Measurements from ENCODE around the gene NCKAP1. TPM values are rescaled to one million over a fixed set of nuclear protein-coding genes. Genes with fewer than 3 reads are reported as not detected.
A peak's percentile ranks its signal among the peaks of the same experiment; 100 is the strongest.

Gene NCKAP1
- polyA plus RNA-seq, 1 of the 3 experiments (the other 2 are of a cell fraction) = 64.0 TPM

GRCh38 chr2:182954789-182955188 lies 83.5 kb downstream of the NCKAP1 start:
- no peak overlapping the region for H2AFZ ChIP-seq (ENCODE audit: low read depth)
- H4K20me1 ChIP-seq (ENCODE audit: insufficient read depth) = no peaks in the 10 kb centered on the region
- DNase-seq = no peak
- H3K79me2 ChIP-seq (ENCODE audit: insufficient read depth) = peaks cover 16% of the 10 kb centered on the region; the same call in 1 of the 2 replicates
- ChIA-PET CTCF (interaction anchor here (0.6 to 2.0 kb wide), 3 partner anchors 25 to 170 kb away, joined by 3 to 9 read pairs (median 5); no protein-coding TSS in a partner anchor), POLR2A (no interaction called here)
- no peak overlapping the region; a peak in 1 of 4 replicates for H3K27ac ChIP-seq (ENCODE audit: low read depth in 2 of 2, low read length in 1 of 2)
- H3K9me2 ChIP-seq = no peaks in the 10 kb centered on the region
- H3K36me3 ChIP-seq (replicated peaks in 1 of 2; ENCODE audit: control insufficient read depth in 1 of 2, insufficient read depth in 2 of 2, low read length in 1 of 2) = peaks cover 60 to 71% of the 10 kb centered on the region in 2 experiments
- no peak overlapping the region for H3K4me3 ChIP-seq (ENCODE audit: low read depth in 2 of 2, low read length in 1 of 2)
- H3K9me3 ChIP-seq = no peaks in the 10 kb centered on the region
- no peak overlapping the region for H3K4me2 ChIP-seq
- H3K4me1 ChIP-seq (ENCODE audit: control insufficient read depth in 1 of 2, insufficient read depth in 2 of 2, low read depth in 1 of 2, low read length in 1 of 2) = peaks cover 0 to 12% of the 10 kb centered on the region in 2 experiments; a peak in 1 of 4 replicates
- H3F3A ChIP-seq (replicated peaks; ENCODE audit: insufficient read depth) = peaks cover 25% of the 10 kb centered on the region
- no peak for TF ChIP-seq EP300 (IDR thresholded peaks at IDR 0.05; ENCODE audit: borderline replicate concordance in 1 of 2, low read depth in 1 of 2, low read length in 1 of 2)
- no peak for TF ChIP-seq RXRA (IDR thresholded peaks at IDR 0.05; ENCODE audit: borderline replicate concordance, low read depth)
- TF ChIP-seq GABPA (IDR thresholded peaks at IDR 0.05; ENCODE audit: low read depth) = no peak
- TF ChIP-seq GATA2 (CRISPR knock-in tag; IDR thresholded peaks at IDR 0.05) = no peak
- no peak for TF ChIP-seq NFIC (IDR thresholded peaks at IDR 0.05; ENCODE audit: borderline replicate concordance)
- no peak for TF ChIP-seq MXI1 (IDR thresholded peaks at IDR 0.05; ENCODE audit: low read depth, low read length)
- no peak for TF ChIP-seq CTCF (IDR thresholded peaks at IDR 0.05)
- no peak for TF ChIP-seq FOXJ3 (CRISPR knock-in tag; IDR thresholded peaks at IDR 0.05)
- TF ChIP-seq RCOR1 (IDR thresholded peaks at IDR 0.05; ENCODE audit: low read length) = no peak
- no peak for TF ChIP-seq TEAD4 (IDR thresholded peaks at IDR 0.05; ENCODE audit: borderline replicate concordance, insufficient read depth)
- TF ChIP-seq SIN3A (IDR thresholded peaks at IDR 0.05; ENCODE audit: borderline replicate concordance, low read depth, low read length) = no peak
- TF ChIP-seq POLR2AphosphoS5 (IDR thresholded peaks at IDR 0.05; ENCODE audit: low read depth, low read length) = no peak
- TF ChIP-seq FOSL2 (IDR thresholded peaks at IDR 0.05; ENCODE audit: borderline replicate concordance, low read depth) = no peak
- H3K9ac ChIP-seq = no peak overlapping the region
- no peaks in the 10 kb centered on the region for H3K27me3 ChIP-seq (ENCODE audit: insufficient read depth)

DNA sequence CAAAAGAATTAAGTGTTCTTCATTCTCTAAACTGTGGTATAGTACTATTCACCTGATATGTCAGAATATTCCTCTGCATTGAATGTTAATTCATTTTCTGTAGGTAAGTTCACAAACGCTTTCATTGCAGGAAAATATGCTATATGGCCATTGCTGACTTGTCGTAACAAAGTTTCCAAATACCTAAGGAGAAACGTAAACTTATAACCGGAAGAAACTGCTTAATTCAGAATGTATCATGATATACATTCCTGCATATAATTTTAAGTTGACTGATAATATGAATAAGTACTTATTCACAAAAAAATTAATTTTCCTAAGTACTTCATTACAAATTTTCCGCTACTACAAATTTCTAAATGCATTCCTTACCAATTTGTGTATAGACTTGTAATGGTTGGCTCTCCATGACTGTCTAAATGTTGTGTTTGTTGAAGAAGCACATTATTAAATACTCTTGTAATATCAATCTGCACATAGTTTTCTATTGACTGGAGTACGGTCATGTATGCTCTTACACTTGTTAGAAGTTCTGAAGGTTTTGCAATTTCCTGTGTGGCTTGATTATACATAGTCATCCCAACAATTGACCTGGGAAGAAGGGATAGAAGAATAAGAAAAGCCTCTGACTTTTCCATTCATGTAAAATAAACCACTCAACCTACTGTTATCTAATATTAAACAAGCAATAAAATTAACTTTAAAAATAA lies 85.4 kb downstream of the NCKAP1 start:
- Histone ChIP-seq H3K4me1 (ENCODE audit: control insufficient read depth in 1 of 2, insufficient read depth in 2 of 2, low read depth in 1 of 2, low read length in 1 of 2) (peaks cover 0 to 18% of the 10 kb centered on the region in 2 experiments; a peak in 1 of 4 replicates), H2AFZ (ENCODE audit: low read depth) (no peak overlapping the region), H3K36me3 (replicated peaks in 1 of 2; ENCODE audit: control insufficient read depth in 1 of 2, insufficient read depth in 2 of 2, low read length in 1 of 2) (peaks cover 50 to 60% of the 10 kb centered on the region in 2 experiments), H3F3A (replicated peaks; ENCODE audit: insufficient read depth) (peaks cover 21% of the 10 kb centered on the region), H3K9me2 (no peaks in the 10 kb centered on the region), H4K20me1 (ENCODE audit: insufficient read depth) (no peaks in the 10 kb centered on the region), H3K27me3 (ENCODE audit: insufficient read depth) (no peaks in the 10 kb centered on the region), H3K79me2 (ENCODE audit: insufficient read depth) (peaks cover 3% of the 10 kb centered on the region; the same call in 1 of the 2 replicates), H3K9ac (no peak overlapping the region), H3K9me3 (no peaks in the 10 kb centered on the region), H3K4me3 (ENCODE audit: low read depth in 2 of 2, low read length in 1 of 2) (no peak overlapping the region), H3K27ac (ENCODE audit: low read depth in 2 of 2, low read length in 1 of 2) (peak overlapping the region in 1 of 2 experiments; percentile 32; a peak in 2 of 4 replicates), H3K4me2 (no peak overlapping the region)
- WGBS (ENCODE audit: low lambda C conversion rate) = 93% methylated on average over 6 of the region's 6 CpGs
- TF ChIP-seq, protein P1, sequence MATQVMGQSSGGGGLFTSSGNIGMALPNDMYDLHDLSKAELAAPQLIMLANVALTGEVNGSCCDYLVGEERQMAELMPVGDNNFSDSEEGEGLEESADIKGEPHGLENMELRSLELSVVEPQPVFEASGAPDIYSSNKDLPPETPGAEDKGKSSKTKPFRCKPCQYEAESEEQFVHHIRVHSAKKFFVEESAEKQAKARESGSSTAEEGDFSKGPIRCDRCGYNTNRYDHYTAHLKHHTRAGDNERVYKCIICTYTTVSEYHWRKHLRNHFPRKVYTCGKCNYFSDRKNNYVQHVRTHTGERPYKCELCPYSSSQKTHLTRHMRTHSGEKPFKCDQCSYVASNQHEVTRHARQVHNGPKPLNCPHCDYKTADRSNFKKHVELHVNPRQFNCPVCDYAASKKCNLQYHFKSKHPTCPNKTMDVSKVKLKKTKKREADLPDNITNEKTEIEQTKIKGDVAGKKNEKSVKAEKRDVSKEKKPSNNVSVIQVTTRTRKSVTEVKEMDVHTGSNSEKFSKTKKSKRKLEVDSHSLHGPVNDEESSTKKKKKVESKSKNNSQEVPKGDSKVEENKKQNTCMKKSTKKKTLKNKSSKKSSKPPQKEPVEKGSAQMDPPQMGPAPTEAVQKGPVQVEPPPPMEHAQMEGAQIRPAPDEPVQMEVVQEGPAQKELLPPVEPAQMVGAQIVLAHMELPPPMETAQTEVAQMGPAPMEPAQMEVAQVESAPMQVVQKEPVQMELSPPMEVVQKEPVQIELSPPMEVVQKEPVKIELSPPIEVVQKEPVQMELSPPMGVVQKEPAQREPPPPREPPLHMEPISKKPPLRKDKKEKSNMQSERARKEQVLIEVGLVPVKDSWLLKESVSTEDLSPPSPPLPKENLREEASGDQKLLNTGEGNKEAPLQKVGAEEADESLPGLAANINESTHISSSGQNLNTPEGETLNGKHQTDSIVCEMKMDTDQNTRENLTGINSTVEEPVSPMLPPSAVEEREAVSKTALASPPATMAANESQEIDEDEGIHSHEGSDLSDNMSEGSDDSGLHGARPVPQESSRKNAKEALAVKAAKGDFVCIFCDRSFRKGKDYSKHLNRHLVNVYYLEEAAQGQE (IDR thresholded peaks at IDR 0.05; ENCODE audit: low read depth, low read length) = no peak
- no peak for TF ChIP-seq MAX (IDR thresholded peaks at IDR 0.05; ENCODE audit: low read depth)
- no peak for TF ChIP-seq SIN3A (IDR thresholded peaks at IDR 0.05; ENCODE audit: borderline replicate concordance, low read depth, low read length)
- TF ChIP-seq NFIC (IDR thresholded peaks at IDR 0.05; ENCODE audit: borderline replicate concordance) = no peak
- no peak for TF ChIP-seq NRF1 (IDR thresholded peaks at IDR 0.05; ENCODE audit: low read depth, low read length)
- no peak for TF ChIP-seq SMC3 (IDR thresholded peaks at IDR 0.05; ENCODE audit: low read depth, low read length)
- no peak for TF ChIP-seq CTCF (IDR thresholded peaks at IDR 0.05)
- DNase-seq = no peak
- CTCF ChIA-PET = interaction anchor here (1.1 to 2.0 kb wide), 2 partner anchors 27 to 168 kb away, joined by 3 to 9 read pairs; no protein-coding TSS in a partner anchor
- POLR2A ChIA-PET = no interaction called here

Data from SK-N-SH (cell line).